Sigmoid colon (tissue), 7 donors: ENCODE results near the gene OPCML. TPM values are rescaled to one million over a fixed set of nuclear protein-coding genes. Genes with fewer than 3 reads are reported as not detected.

ENCODE experiments used
- DNase-seq: peaks from one replicate; pipeline ENCODE4 v3.0.0-alpha.2; 2019
- H3K27ac ChIP-seq, 4 donors: fragments of 200-600 bp; sonication (generic); one replicate each; pipeline ENCODE4 v1.5.1; 2016 to 2019; ENCODE audit warnings: mild to moderate bottlenecking in 1 of 4
- H3K27me3 ChIP-seq, 3 donors: fragments of 200-600 bp; sonication (generic); one replicate each; pipeline ENCODE4 v1.5.1; 2019; ENCODE audit warnings: mild to moderate bottlenecking in 1 of 3
- H3K36me3 ChIP-seq, 4 donors: fragments of 200-600 bp; sonication (generic); one replicate each; pipeline ENCODE4 v1.5.1; 2016 to 2019
- H3K4me1 ChIP-seq, 4 donors: fragments of 200-600 bp; sonication (generic); one replicate each; pipeline ENCODE4 v1.5.1; 2017 to 2019
- H3K4me3 ChIP-seq, 4 donors: fragments of 200-600 bp; sonication (generic); one replicate each; pipeline ENCODE4 v1.5.1; 2017 to 2019; ENCODE audit warnings: mild to moderate bottlenecking in 2 of 4, moderate library complexity in 1 of 4
- H3K9me3 ChIP-seq, 4 donors: fragments of 200-600 bp in 3 of 4; sonication (generic) in 3 of 4; one replicate each; pipeline versions ENCODE4 v1.5.1 to v1.6.1; 2013 to 2019
- CTCF ChIP-seq, 4 experiments: fragments of 450-650 bp in 3 of 4; fragments of 200-600 bp in 1 of 4; IDR thresholded peaks; one replicate each; pipeline ENCODE4 v1.5.1; 2016 to 2019; ENCODE audit warnings: antibody characterized with exemption in 4 of 4, mild to moderate bottlenecking in 3 of 4, moderate library complexity in 2 of 4
- EP300 ChIP-seq, 4 donors: sonication (generic); formaldehyde crosslinking; IDR thresholded peaks; one replicate each; pipeline ENCODE4 v1.6.1; 2017; ENCODE audit warnings: antibody characterized with exemption in 4 of 4
- POLR2A ChIP-seq, 2 donors: fragments of 450-650 bp; IDR thresholded peaks; one replicate each; pipeline ENCODE4 v1.6.1; 2016; ENCODE audit warnings: antibody characterized with exemption in 2 of 2, mild to moderate bottlenecking in 2 of 2, moderate library complexity in 2 of 2
- POLR2AphosphoS5 ChIP-seq, 4 donors: sonication (generic); formaldehyde crosslinking; IDR thresholded peaks; one replicate each; pipeline ENCODE4 v1.6.1; 2017; ENCODE audit warnings: antibody characterized with exemption in 4 of 4
- WGBS, 2 donors: extraction: QIAGEN DNeasy Blood & Tissue Kit; methylation state at CpG; one replicate each; pipeline ENCODE4 v1.1.7; 2013; 5-methylcytosine and 5-hydroxymethylcytosine counted together
- intact Hi-C: fragments of 100-400 bp; cut with DNase I; formaldehyde crosslinking; loops from one replicate; pipeline ENCODE4 v1.15.1; 2023
- polyA plus RNA-seq, 3 donors: library from polyadenylated mRNA; stranded (reverse); fragments of 200-250 nt; gene quantifications; one replicate each; pipeline ENCODE4 v1.2.3, GENCODE V29; 2013
- total RNA-seq, 4 donors: library from RNA; depleted of rRNA; stranded (reverse); fragments of >200 nt; gene quantifications; one replicate each; pipeline ENCODE4 v1.1.0, GENCODE V29; 2016
- donor health status: healthy with polysubstance abuse.
- donor health status: Bipolar disorder and iron deficiency.
- donor health status: healthy.

The OPCML gene
- total and polyA plus RNA-seq, 7 donors: under 0.01 to 0.14 (median 0.03) TPM; not detected in 4

- Histone ChIP-seq H3K27me3 (peaks cover 4 to 24% (median 9%) of the 10 kb centered on the region in 3 donors), H3K4me1 (no peaks in the 10 kb centered on the region), H3K9me3 (no peaks in the 10 kb centered on the region), H3K36me3 (no peaks in the 10 kb centered on the region), H3K27ac (no peak overlapping the region), H3K4me3 (no peak overlapping the region)
- TF ChIP-seq POLR2AphosphoS5 (IDR thresholded peaks at IDR 0.05) (no peak), EP300 (IDR thresholded peaks at IDR 0.05) (no peak), POLR2A (IDR thresholded peaks at IDR 0.05) (no peak), CTCF (IDR thresholded peaks at IDR 0.05) (no peak)
- DNase-seq: no peak
- intact Hi-C loops: no loop called here
- 67 to 81% methylated on average over 8 of the region's 8 CpGs for WGBS, 2 donors
These were observed 7.8 kb downstream of the OPCML start for GRCh38 chr11:133524488-133524887.

GRCh38 chr11:133522344-133522743 is 10.0 kb downstream of the OPCML start:
- Histone ChIP-seq H3K27me3 (peaks cover 0 to 8% (median 0%) of the 10 kb centered on the region in 3 donors), H3K36me3 (no peaks in the 10 kb centered on the region), H3K4me3 (no peak overlapping the region), H3K27ac (no peak overlapping the region), H3K4me1 (no peaks in the 10 kb centered on the region), H3K9me3 (no peaks in the 10 kb centered on the region)
- TF ChIP-seq CTCF (IDR thresholded peaks at IDR 0.05) (no peak), POLR2A (IDR thresholded peaks at IDR 0.05) (no peak)
- intact Hi-C loops: no loop called here
- no peak for DNase-seq
- 71 to 86% methylated on average over 6 of the region's 6 CpGs for WGBS, 2 donors

DNA sequence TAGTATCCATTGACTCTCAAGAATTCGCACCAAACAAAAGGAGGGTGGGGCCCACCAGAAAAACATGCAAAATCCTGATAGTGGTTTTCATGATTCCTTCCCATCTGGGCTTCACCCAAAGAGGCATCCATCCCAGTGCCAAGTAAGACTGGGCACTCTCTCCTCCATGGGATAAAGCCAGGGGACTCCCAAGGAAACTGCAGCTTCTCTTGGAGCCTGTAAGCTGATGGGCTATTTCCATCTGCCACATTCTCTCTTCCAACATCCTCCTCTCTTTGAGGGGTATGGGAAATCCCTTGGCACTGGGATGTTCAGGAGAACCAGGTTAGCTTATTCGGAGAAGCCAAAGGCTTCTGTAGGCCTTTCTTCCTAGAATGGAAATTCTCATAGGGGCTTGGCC is 10.8 kb downstream of the OPCML start:
- intact Hi-C loops: no loop called here
- no peaks in the 10 kb centered on the region for H3K36me3 ChIP-seq
- no peak overlapping the region for H3K27ac ChIP-seq
- H3K4me3 ChIP-seq: no peak overlapping the region
- 93 to 97% methylated on average over 2 of the region's 2 CpGs for WGBS, 2 donors
- no peaks in the 10 kb centered on the region for H3K4me1 ChIP-seq
- no peak for DNase-seq
- TF ChIP-seq EP300 (IDR thresholded peaks at IDR 0.05) (no peak), POLR2AphosphoS5 (IDR thresholded peaks at IDR 0.05) (no peak), POLR2A (IDR thresholded peaks at IDR 0.05) (no peak), CTCF (IDR thresholded peaks at IDR 0.05) (no peak)
- H3K9me3 ChIP-seq: no peaks in the 10 kb centered on the region
- H3K27me3 ChIP-seq: peaks cover 0 to 4% (median 0%) of the 10 kb centered on the region in 3 donors

GRCh38 chr11:133520707-133521106 is 11.6 kb downstream of the OPCML start:
- intact Hi-C loops: no loop called here
- TF ChIP-seq CTCF (IDR thresholded peaks at IDR 0.05) (no peak), POLR2AphosphoS5 (IDR thresholded peaks at IDR 0.05) (no peak), POLR2A (IDR thresholded peaks at IDR 0.05) (no peak), EP300 (IDR thresholded peaks at IDR 0.05) (no peak)
- 57 to 74% methylated on average over 7 of the region's 7 CpGs for WGBS, 2 donors

DNA sequence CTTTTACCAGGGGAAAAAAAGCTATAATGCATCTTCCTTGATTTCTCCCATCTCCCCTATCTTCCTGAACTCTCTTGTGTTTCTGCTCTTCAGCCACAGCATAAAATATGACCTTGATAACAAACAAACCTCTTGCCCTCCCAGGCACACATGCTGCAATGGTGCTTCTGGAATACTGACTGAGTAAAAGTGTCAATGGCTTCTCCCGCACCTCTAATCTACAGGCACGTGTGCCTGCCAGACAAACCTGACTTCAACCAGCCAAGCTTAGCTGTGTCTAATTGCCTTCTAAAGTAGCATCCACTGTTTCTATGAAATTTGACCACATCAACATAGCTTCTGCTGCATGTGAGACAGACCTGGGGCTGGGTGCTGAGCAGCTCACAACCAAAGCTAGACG is 12.7 kb downstream of the OPCML start:
- no peak for DNase-seq
- H3K4me3 ChIP-seq: no peak overlapping the region
- no peaks in the 10 kb centered on the region for H3K9me3 ChIP-seq
- 66 to 69% methylated on average over 3 of the region's 3 CpGs for WGBS, 2 donors
- H3K4me1 ChIP-seq: no peaks in the 10 kb centered on the region
- H3K27me3 ChIP-seq: peaks cover 0 to 3% (median 0%) of the 10 kb centered on the region in 3 donors
- intact Hi-C loops: no loop called here
- TF ChIP-seq POLR2AphosphoS5 (IDR thresholded peaks at IDR 0.05) (no peak), POLR2A (IDR thresholded peaks at IDR 0.05) (no peak), CTCF (IDR thresholded peaks at IDR 0.05) (no peak), EP300 (IDR thresholded peaks at IDR 0.05) (no peak)
- H3K36me3 ChIP-seq: no peaks in the 10 kb centered on the region
- H3K27ac ChIP-seq: no peak overlapping the region

More at GRCh38 chr11:133520707-133521106, 11.6 kb downstream of the OPCML start:
- H3K27me3 ChIP-seq: peaks cover 0 to 3% (median 0%) of the 10 kb centered on the region in 3 donors
- H3K4me1 ChIP-seq: no peaks in the 10 kb centered on the region
- no peaks in the 10 kb centered on the region for H3K9me3 ChIP-seq
- H3K4me3 ChIP-seq: no peak overlapping the region
- H3K36me3 ChIP-seq: no peaks in the 10 kb centered on the region
- no peak overlapping the region for H3K27ac ChIP-seq
- DNase-seq: no peak
